ENCODE measurements around the gene C2orf76.
A peak's percentile ranks its signal among the peaks of the same experiment; 100 is the strongest.
"Not testable (repeated sequence)": the region's sequence is repeated elsewhere in the genome, so short reads cannot be mapped to it uniquely, and the experiment has no call there.

C2orf76 gene

DNA sequence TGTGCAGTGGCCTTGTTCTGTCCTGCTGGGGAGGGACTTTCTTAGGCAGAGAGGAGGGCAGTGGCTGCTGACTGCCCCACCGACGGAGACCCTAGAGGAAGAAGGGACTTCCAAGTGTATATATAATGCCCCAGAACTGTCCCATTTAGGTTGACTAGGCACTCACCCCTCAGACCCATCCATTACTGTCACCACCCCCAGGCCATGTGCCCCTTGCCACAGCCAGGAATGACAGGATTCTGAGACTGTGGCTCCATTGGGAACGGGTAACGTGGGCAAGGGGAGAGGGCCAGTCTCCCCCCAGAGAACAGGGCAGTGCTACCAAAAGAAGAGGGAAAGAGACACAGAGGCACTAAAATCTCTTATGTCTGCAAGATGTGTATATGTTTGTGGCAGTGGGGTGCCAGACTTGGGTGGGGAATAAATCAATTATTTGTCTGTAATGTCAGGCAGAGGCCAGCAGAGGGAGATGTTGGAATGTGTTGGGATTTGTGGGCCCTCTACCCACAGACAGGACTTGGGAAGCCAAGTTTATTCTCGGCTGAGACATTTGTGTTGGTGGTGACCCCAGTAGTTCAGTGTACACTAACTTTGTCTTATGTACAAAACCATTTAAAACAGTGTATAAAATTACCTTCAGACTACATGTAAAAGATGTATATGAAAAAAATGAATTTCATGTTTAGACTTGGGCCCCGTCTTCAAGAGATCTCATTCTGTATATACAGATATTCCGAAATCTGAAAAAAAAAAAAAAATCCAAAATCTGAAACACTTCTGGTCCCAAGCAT is 41.0 kb upstream of the C2orf76 start:
- no peak overlapping the region for H3K27ac ChIP-seq
- H3K9me3 ChIP-seq, result no peaks in the 10 kb centered on the region

GRCh38 chr2:119405151-119405550 is 38.5 kb upstream of the C2orf76 start:
- H3K9me3 ChIP-seq, result no peaks in the 10 kb centered on the region
- no peak for TF ChIP-seq CTCF (IDR thresholded peaks at IDR 0.05)
- no peaks in the 10 kb centered on the region for H3K36me3 ChIP-seq
- H3K4me3 ChIP-seq (ENCODE audit: low read depth in 1 of 2, low read length in 1 of 2), result no peak overlapping the region
- H3K27me3 ChIP-seq, result no peaks in the 10 kb centered on the region
- H3K27ac ChIP-seq, result no peak overlapping the region
- peaks cover 0 to 7% of the 10 kb centered on the region in 2 experiments for H3K4me1 ChIP-seq (ENCODE audit: control insufficient read depth in 1 of 2, insufficient read depth in 1 of 2, low read depth in 1 of 2, low read length in 1 of 2)

More for the DNA sequence above, 41.0 kb upstream of the C2orf76 start:
- H3K27me3 ChIP-seq, result peaks cover 12% of the 10 kb centered on the region
- peak; percentile 47 for TF ChIP-seq CTCF (IDR thresholded peaks at IDR 0.05)
- no peaks in the 10 kb centered on the region for H3K36me3 ChIP-seq
- peaks cover 0 to 6% of the 10 kb centered on the region in 2 experiments for H3K4me1 ChIP-seq (ENCODE audit: control insufficient read depth in 1 of 2, insufficient read depth in 1 of 2, low read depth in 1 of 2, low read length in 1 of 2)
- no peak overlapping the region for H3K4me3 ChIP-seq (ENCODE audit: low read depth in 1 of 2, low read length in 1 of 2)

GRCh38 chr2:119403618-119404017 is 37.0 kb upstream of the C2orf76 start:
- not testable (repeated sequence) for H3K9me3 ChIP-seq; H3K36me3 ChIP-seq; H3K4me3 ChIP-seq (ENCODE audit: low read depth in 1 of 2, low read length in 1 of 2); H3K4me1 ChIP-seq (ENCODE audit: control insufficient read depth in 1 of 2, insufficient read depth in 1 of 2, low read depth in 1 of 2, low read length in 1 of 2); H3K27ac ChIP-seq; H3K27me3 ChIP-seq

DNA sequence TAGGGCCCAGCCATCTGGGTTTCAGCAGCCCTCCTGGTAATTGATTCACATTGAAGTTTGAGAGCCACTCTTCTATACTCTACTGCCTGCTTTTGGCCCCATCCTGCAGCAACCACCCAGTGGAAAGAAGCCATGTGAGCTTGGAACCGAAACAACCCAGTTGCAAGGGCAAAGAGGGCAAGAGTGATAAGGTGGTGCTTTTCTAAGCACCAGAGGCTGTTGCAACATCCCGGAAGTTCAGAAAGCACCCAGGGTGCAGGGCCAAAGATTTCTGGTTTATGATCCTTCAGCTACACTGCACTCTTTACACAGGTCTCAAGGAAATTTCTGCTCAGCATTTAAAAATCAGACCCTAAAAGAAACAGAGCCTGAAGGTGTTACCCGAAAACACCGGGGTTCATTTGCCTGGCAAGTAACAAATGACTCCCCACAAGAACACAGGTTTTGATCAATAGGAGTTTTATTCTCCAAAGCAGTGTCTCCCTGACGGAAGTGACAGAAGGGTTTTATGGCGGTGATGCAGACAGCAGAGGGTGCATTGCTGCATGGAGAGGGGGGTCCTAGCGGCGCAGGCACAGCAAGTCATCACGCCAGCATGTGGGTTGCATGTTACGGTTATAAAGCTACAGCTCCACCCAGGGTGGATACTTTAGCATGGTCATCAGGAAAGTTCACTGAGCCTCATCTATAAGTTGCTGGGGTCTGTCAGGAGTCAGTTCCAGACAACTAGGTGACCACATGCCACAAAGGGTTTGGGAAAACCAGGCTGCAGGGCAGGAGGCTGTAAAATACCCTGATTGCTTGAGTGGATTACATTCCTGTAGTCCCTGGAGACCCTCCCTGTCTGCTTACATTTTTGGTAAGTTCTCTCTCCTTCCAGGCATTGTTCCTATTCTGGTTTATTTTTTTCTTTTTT is 36.3 kb upstream of the C2orf76 start:
- H3K27ac ChIP-seq, result no peak overlapping the region
- H3K4me1 ChIP-seq (ENCODE audit: control insufficient read depth in 1 of 2, insufficient read depth in 1 of 2, low read depth in 1 of 2, low read length in 1 of 2), result peaks cover 0 to 7% of the 10 kb centered on the region in 2 experiments
- H3K9me3 ChIP-seq, result no peaks in the 10 kb centered on the region
- TF ChIP-seq CTCF (IDR thresholded peaks at IDR 0.05), result no peak
- H3K4me3 ChIP-seq (ENCODE audit: low read depth in 1 of 2, low read length in 1 of 2), result no peak overlapping the region
- peaks cover 3% of the 10 kb centered on the region for H3K27me3 ChIP-seq
- H3K36me3 ChIP-seq, result no peaks in the 10 kb centered on the region

- Histone ChIP-seq H3K4me3 (ENCODE audit: low read depth in 1 of 2, low read length in 1 of 2) (no peak overlapping the region), H3K27me3 (peaks cover 3% of the 10 kb centered on the region), H3K27ac (no peak overlapping the region), H3K4me1 (ENCODE audit: control insufficient read depth in 1 of 2, insufficient read depth in 1 of 2, low read depth in 1 of 2, low read length in 1 of 2) (peaks cover 0 to 7% of the 10 kb centered on the region in 2 experiments), H3K9me3 (no peaks in the 10 kb centered on the region), H3K36me3 (no peaks in the 10 kb centered on the region)
- no peak for TF ChIP-seq CTCF (IDR thresholded peaks at IDR 0.05)
Observed at GRCh38 chr2:119402106-119402505, 35.5 kb upstream of the C2orf76 start.

GRCh38 chr2:119397196-119397595 is 30.6 kb upstream of the C2orf76 start:
- H3K36me3 ChIP-seq, result no peaks in the 10 kb centered on the region
- H3K4me1 ChIP-seq (ENCODE audit: control insufficient read depth in 1 of 2, insufficient read depth in 1 of 2, low read depth in 1 of 2, low read length in 1 of 2), result no peaks in the 10 kb centered on the region
- no peaks in the 10 kb centered on the region for H3K9me3 ChIP-seq
- H3K27ac ChIP-seq, result no peak overlapping the region
- no peak overlapping the region for H3K4me3 ChIP-seq (ENCODE audit: low read depth in 1 of 2, low read length in 1 of 2)
- H3K27me3 ChIP-seq, result peaks cover 3% of the 10 kb centered on the region
- TF ChIP-seq CTCF (IDR thresholded peaks at IDR 0.05), result no peak
